GM19023 (cell line): ENCODE measurements around the gene ZCCHC8.

Source experiments
- ATAC-seq: cut with Tn5 transposase; IDR thresholded peaks from one replicate; pipeline ENCODE4 v1.9.1; 2021; ENCODE audit warnings: mild to moderate bottlenecking, moderate library complexity; ENCODE audit not compliant: unreplicated experiment

ZCCHC8 gene

DNA sequence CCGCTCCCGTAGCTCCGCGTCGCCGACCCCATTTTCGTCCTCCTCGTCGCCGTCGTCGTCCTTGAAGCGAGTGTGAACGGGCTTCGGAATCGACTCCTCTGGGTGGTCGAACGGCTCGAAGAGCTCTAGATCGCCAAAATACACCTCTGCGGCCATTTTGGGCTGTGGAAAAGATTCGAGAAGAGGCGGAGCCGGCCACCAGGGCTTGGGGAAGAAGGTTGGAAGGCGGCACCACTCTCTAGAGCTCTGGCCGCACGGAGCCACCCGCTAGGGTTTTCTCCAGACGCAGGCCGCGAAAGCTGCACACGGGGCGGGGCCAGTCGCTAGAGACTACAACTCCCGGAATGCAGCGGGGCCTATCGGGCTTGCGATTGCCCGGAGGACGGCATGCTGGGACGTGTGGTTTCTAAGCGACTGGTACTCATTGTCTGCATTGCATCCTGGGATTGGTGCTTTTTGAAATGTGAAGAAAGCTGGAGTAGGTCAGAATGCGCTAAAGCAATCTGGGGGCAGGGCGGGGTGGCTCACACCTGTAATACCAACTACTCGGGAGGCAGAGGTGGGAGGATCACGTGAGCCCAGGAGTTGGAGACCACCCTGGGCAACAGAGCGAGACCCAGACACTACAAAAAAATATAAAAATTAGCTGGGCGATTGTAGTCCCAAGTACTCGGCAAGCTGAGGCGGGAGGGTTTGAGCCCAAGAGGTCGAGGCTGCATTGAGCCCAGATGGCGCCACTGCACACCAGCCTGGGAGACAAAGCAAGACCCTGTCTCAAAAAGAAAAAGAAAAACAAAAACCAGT is at the start of gene ZCCHC8:
ZCCHC8 (minus strand) TSS at position 248 of the 804 bp plus-strand sequence; CDS start at position 156, 92 bp downstream.
- ATAC-seq: peak; percentile 92

DNA sequence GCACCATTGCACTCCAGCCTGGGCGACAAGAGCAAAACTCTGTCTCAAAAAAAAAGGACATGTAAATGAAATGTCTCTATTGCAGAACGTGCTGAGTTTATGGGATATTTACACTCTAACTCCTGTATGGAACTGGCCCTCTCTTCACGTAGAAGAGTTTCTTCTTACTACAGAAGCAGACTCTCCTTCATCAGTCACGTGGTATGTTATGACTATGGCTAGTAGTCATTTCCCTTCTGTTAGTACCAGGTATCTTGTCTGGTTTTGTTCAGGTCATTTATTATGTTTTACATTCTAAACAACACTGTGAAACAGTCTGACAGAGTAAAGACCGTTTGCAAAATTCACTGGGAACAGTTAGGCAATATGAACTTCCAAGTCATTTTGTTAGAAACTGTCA is 46.6 kb upstream of the ZCCHC8 start:
- ATAC-seq: no peak

DNA sequence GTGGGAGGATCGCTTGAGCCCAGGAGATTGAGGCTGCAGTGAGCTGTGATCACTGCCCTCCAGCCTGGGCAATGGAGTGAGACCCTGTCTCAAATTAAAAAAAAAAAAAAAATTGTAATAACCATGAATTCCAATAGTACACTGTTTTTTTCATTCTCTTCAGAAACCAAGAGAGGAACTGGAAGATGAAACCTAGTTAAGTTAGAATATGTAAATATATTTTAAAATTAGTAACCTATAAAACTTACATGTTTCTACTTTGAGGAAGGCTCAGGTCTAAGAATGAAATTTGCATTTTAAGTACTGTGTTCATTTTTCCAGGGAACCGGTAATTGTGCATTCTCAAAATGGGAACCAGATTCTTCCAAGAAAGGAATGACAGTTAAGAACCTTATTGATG is 45.1 kb upstream of the ZCCHC8 start:
- no peak for ATAC-seq

DNA sequence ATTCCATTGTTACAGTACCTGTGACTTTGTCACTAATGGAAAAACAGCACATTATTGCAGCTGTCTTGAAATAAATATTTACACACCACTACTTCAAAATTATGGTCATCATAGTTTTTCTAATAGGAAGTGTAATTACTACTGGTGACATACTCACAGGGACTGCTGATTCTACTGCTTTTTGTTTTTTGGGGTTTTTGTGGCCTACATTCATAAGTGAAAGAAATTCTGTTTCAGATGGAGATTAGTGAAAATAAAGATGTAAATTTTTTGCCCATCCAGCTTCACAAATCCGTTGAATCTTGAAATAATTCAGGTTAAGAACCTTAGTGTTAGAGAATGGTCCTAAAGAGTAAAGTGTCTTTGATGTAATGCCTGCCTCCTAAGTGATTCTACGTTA is 43.8 kb upstream of the ZCCHC8 start:
- ATAC-seq: no peak

DNA sequence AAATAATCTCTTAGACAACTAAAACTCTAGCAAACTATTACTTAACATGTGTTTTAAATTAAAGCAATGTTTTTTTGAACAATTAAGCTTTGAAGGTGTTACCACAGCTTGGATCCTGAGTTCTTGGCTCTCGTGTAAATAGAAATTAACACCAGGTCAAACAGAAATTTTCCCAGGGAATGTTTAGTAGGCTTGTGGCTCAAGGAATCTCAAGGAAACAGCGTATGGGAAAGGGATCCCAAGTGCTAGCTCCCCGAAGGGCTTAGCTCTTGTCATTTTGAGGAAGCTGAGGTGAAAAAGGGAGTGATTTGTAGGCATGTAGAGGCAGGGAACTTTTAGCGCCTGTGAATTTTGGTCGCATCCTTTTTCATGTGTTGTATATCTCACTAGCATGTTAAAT is 37.8 kb upstream of the ZCCHC8 start:
- no peak for ATAC-seq

DNA sequence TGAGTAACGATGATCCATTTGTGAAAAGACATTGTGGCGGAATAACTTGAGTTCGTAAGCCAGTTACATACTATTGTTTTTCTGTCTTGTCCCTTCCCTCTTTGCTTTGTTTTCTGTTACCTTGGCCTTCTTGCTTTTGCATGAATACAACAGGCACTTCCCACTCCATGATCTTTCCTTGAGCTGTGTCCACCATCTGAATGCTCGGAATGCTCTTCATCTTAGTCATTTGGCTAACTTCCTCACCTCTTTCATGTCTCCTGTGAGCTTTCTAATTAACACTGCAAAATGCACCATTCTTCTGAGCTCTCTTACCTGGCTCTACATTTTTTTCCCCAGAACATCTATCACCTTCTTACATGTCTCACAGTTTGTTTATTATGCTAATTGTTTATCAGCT is 36.3 kb upstream of the ZCCHC8 start:
- no peak for ATAC-seq

DNA sequence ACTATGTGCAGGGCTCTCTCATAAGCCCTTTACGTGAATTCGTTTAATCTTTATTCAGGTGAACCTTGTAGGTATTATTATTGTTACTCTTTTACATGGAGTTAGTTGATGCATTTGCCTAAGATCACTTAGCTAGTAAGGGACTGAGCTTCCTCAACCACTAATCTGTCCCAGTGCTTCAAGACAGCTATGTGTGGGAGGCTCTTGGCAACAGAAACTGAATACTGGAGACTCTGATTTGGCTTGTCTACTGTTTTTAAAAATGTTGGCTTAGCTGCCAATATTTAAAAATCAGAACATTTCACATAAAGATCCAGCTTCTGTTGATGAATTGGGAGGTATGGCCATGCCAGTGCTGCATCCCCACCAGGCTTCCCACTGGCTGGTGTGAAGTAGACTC is 33.1 kb upstream of the ZCCHC8 start:
- no peak for ATAC-seq

DNA sequence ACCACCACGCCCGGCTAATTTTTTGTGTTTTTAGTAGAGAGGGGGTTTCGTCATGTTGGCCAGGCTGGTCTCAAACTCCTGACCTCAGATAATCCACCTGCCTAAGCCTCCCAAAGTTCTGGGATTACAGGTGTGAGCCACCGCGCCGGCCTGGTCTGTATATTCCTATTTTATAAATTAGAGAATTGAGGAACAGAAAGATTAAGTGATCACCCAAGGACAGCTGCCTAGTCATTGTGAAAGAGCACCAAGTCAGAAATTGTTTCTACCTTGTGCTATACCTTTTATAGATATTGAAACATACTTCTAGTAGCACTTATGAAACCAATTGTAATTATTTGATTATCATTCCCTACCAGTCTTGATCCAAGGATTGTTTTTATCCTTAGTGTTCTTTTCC is 28.3 kb upstream of the ZCCHC8 start:
- ATAC-seq: no peak

DNA sequence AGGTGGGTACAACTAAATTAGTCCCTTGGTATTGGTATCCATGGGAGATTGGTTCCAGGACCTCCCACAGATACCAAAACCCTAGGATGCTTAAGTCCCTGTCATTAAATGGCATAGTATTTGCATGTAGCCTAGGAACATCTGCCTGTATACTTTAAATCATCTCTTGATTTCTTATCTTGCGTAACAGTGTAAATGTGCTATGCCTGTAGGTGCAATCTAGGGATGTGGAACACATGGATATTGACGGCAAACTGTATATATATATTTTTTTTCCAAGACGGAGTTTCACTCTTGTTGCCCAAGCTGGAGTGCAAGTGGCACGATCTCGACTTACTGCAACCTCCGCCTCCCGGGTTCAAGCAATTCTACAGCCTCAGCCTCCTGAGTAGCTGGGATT is 27.9 kb upstream of the ZCCHC8 start:
- ATAC-seq: no peak

DNA sequence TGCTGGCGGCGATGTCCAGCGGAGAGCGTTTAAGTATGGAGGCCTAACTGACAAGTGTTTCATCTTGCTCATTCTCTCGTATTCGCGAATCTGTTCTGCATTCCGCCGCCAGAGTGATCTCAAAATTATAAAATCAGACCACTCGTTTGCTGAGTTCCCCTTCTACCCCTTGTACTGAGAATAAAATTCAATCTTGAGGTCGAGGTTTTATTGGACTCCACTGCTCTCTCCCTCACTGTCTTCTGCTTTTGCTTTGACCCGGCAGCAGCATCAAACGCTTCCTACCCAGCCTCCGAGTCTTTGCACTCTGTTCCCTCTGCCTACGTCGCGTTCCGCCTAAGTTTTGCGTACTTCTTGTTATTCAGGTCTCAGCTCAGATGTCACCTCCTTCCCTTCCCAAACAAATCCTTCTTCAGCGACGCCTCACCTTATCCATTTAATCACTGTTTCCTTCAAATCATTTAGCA is 26.8 kb upstream of the ZCCHC8 start:
- ATAC-seq: no peak

DNA sequence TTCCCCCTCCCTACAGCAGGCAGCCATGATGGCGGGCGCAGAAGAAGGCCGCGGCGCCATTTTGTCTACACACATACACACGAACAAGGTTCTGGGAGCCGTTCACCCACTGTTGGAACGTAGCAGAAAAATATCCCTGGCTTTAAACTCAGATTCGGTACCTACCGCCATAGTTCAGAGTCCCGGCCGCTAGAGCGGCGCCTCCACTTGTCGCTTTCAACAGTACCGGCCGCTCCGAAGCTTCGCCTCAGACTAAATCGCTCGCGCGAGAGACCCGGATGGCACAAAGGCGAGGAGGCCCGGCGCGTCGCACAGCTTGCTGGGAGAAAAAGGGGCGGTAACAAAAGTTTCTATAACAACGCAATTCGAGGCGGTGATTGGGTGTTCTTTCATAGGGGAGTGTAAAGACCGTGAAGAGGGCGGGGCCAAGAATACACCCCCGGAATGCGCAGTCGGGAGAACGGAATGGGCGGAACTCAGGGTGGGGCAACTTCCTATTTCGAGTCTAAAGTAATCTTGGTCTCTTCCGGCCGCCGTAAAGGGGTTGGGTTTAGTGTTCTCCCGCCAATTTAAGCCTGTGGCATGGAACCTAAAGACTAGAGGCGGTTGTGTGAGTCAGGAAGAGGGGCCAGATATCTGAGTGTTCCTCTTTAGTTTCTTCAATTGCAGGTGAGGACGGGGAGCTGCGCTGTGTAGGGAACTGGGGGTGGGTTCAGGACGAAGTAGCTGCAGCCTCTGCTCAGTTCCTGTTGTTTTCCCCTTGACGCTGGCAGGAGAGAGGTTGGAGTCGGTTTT is 26.1 kb upstream of the ZCCHC8 start, which contains the start of the genes KNTC1 and RSRC2:
KNTC1 (plus strand) TSS at position 567 of the 795 bp plus-strand sequence. CDS start 2,815 bp downstream, outside the sequence.
RSRC2 (minus strand) TSS at position 254 of the 795 bp plus-strand sequence; CDS start at position 171, 83 bp downstream.
- peak; percentile 93 for ATAC-seq

DNA sequence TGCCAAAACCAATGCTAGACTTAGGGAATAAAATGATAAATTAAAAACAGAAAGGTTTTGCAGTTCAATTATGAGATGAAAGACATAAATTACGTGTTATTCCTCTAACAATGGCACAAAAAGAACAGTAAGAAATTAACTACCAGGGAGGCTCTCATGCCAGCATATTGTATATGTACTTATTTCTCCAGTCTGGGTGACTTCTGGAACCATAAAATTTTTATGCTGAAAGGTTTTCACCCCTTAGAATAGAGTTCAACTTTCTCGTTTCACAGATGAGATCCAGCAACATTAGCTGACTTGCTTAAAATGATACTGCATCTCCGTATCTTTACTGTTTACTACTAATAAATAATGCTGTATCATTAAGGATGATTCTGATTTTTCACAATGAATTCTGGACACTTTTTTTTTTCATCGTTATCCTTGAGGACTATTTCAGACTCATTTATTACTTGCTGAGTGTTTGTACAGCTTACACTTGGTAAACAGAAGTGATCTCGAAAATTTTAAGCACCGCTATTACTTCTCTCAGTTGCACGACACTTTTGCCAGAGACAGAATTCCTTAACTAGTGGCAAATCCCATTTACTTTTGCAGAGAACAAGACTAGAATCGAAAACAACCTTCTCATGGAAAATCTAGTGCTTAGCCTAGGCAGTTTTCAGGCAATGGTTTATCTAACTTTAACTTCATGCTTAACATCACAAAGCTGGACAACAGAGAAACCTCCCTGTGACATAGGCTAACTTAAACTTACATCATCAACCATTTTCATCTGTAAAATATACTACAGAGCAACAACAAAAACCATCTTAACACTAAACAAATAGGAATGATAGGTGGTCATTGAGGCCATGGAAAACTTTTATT is 23.4 kb upstream of the ZCCHC8 start:
- ATAC-seq: no peak

DNA sequence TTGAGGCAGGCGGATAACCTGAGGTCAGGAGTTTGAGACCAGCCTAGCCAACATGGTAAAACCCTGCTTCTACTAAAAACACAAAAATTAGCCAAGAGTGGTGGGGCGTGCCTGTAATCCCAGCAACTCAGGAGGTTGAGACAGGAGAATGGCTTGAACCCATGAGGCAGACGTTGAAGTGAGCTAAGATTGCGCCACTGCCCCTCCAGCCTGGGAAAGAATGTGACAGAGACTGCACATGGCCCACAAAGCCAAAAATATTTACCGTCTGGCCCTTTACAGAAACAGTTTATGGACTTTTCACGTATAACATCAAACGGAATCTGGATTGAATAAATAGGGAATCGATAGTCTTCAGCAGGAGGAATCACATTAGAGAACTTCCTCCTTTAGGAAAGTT is 22.5 kb upstream of the ZCCHC8 start:
- no peak for ATAC-seq

DNA sequence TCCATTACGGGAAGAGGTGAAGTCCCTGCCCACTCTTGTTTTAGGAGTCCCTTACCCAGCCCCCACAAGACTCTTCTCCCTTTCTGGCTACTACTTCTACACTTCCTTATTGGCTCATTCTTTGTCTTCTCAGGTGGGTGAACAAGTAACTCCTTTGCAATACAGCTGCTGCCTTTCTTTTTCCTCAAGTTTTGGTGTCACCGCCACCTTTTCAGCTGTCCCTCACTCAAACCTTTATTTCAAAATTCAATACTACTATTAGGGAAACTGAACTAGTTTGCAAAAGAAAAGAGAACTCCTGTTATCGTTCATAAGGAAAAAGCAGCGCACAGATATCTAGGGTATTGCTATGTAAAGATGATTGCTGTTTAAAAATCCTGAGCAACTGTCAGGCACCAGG is 19.9 kb upstream of the ZCCHC8 start:
- no peak for ATAC-seq

DNA sequence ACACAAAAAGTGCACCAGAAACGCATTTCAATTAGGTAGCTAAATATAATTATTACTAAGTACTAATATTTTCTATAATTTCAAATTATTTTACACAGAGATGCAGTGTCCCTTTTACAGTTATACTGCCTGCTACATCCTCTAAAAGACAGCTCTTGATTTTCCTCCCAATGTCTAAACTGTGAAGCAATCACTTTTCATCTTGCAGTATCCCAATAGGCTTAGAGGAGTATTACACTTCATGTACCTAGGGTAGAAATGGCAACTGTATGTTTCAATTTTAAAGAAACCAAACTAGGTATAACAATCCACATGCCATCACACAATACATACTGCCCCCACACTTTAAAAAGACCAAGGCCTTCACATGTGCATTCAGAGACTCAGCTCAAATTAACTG is 18.7 kb upstream of the ZCCHC8 start:
- no peak for ATAC-seq

DNA sequence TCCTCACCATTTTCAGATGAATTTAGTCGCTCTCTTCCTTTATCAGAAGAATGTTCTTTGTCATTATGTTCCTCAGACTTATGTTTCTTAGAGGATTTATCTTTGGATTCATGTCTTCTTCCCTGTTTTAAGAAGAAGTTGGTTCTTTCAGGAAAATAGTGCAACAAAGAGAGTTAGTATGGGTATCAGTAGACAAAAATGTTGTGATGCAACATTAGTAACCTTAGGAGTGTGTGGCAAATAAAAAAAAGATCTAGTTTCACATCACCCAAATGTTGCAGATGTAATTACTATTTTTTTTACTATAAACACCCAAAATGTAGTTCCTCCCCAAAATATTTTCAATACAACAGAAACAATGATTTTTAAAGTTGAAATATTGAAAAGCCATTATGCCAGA is 18.2 kb upstream of the ZCCHC8 start:
- ATAC-seq: no peak

DNA sequence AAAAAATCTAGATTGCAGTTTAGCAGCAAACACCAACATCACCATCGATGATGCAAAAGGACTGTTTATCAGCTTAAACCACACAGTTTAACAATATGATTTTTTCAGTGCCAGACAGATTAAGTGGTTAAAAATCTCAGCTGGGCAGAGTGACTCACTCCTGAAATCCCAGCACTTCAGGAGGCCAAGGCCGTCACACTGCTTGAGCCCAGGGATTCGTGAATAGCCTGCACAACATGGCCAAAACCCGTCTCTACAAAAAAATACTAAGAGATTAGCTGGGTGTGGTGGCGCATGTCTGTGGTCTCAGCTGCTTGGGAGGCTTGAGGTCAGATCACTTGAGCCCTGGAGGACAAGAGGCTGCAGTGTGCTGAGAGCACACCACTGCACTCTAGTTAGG is 17.1 kb upstream of the ZCCHC8 start:
- no peak for ATAC-seq

DNA sequence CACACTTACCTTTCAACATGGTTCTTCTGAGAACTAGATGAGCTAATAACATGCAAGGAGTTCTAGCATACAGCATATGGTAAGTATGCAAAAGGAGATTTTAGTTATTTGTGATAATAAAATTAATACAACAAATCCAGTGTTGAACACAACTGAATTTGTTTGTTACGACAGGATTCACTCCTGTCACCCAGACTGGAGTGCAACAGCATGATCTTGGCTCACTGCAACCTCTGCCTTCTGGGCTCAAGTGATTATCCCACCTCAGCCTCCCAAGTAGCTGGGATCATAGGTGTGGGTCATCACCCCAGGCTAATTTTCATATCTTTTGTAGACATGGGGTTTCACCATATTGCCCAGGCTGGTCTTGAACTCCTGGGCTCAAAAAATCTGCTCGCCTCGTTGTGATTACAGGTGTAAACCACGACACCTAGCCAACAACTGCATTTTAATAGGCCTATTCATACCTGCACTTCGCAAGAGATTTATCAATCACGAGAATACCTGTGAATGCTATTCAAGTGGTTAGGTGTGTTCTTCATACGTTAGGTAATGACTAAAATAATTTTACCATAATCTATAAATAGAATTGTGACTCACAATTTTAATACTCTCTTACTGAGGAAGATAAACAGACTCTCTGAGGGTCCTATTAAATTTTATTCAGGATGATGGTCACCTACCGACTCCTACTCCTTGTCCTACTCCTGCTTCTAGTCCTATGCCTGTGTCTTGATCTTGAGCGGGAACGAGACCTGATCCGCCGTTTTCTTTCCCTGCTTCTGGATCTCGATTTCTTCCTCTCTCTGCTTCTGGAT is 16.0 kb upstream of the ZCCHC8 start:
- no peak for ATAC-seq

DNA sequence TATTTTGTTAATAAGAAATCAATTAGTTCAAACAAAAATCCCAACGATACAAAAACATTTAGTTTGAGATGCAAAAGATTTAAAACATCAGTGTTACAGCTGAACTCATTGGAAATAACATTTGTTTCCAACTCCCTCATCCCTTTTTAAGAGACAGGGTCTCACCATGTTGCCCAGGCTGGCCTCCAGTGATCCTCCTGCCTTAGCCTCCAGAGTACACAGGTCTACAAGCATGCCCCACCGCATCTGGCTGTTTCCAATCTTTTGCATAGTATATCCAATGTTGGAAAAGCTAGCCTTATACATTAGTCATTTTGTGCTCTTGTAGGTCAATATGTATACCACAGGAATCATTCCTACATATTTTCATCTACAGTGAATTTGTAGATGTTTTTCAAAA is 14.5 kb upstream of the ZCCHC8 start:
- ATAC-seq: no peak

DNA sequence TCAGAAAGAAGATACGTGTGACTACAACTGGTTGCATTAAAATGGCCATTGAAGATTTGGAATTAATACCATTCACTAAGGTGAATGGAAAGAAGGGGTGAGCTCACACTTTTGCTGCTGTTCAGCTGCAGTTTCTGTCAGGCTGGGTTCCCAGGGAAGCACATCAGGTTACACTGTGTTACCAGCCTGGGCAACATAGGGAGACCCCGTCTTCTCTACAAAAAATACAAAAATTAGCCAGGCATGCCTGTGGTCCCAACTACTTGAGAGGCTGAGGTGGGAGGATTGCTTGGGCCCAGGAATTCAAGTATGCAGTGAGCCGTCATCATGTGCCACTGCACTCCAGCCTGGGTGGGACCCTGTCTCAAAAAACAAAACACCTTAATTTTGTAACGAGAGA is 12.9 kb upstream of the ZCCHC8 start:
- ATAC-seq: no peak
